ENCODE data around the gene ABCB1. TPM values are rescaled to one million over a fixed set of nuclear protein-coding genes. Genes with fewer than 3 reads are reported as not detected.

Gene ABCB1
- total and polyA plus RNA-seq, 2 of the 8 experiments (the other 6 are each of a cell fraction or from before 2014, with no cell fraction given): 0.51 to 1.2 TPM

GRCh38 chr7:87473192-87473591 is 127.5 kb downstream of the ABCB1 start:
- TF ChIP-seq, protein P1, sequence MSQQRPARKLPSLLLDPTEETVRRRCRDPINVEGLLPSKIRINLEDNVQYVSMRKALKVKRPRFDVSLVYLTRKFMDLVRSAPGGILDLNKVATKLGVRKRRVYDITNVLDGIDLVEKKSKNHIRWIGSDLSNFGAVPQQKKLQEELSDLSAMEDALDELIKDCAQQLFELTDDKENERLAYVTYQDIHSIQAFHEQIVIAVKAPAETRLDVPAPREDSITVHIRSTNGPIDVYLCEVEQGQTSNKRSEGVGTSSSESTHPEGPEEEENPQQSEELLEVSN (IDR thresholded peaks at IDR 0.05): no peak
- TF ChIP-seq NRF1 (IDR thresholded peaks at IDR 0.05; ENCODE audit: low read depth, low read length) (no peak), ATF3 (IDR thresholded peaks at IDR 0.05; ENCODE audit: insufficient read depth, low read depth, low read length) (no peak), SIX5 (IDR thresholded peaks at IDR 0.05; ENCODE audit: low read depth, low read length) (no peak), EGR1 (IDR thresholded peaks at IDR 0.05; ENCODE audit: borderline replicate concordance, low read depth, low read length) (no peak), SRF (IDR thresholded peaks at IDR 0.05; ENCODE audit: low read depth, low read length) (no peak), SP2 (IDR thresholded peaks at IDR 0.05; ENCODE audit: low read length) (no peak), POLR2AphosphoS5 (IDR thresholded peaks at IDR 0.05; ENCODE audit: low read depth, low read length) (no peak)
- ChIA-PET POLR2A (ENCODE audit: partially characterized antibody) (no interaction called here), CTCF (ENCODE audit: partially characterized antibody) (interaction anchor here (1.6 kb wide), 1 partner anchor 33 kb away, joined by 4 read pairs; no protein-coding TSS in a partner anchor)
- Histone ChIP-seq H2BK5ac (ENCODE audit: low read depth, low read length) (no peak overlapping the region), H2AFZ (ENCODE audit: low read length) (no peak overlapping the region), H3K79me1 (ENCODE audit: low read depth, low read length) (no peaks in the 10 kb centered on the region), H2BK15ac (ENCODE audit: low read length) (no peak overlapping the region), H3K14ac (ENCODE audit: insufficient read length) (no peak overlapping the region), H3K27ac (ENCODE audit: low read depth, low read length) (no peak overlapping the region), H2AK5ac (ENCODE audit: low read depth, low read length) (no peak overlapping the region), H3K23me2 (ENCODE audit: low read depth, low read length) (peaks cover 5% of the 10 kb centered on the region; the same call in 1 of the 2 replicates), H4K5ac (ENCODE audit: insufficient read length, low read depth, low read length) (no peak overlapping the region), H4K91ac (replicated peaks; ENCODE audit: insufficient read length, low read length) (no peak overlapping the region), H3K23ac (ENCODE audit: insufficient read length) (no peak overlapping the region), H3K4me2 (ENCODE audit: insufficient read depth in 1 of 2, low read depth in 2 of 2, low read length in 2 of 2) (no peak overlapping the region), H3K4ac (replicated peaks; ENCODE audit: insufficient read length, low read depth, low read length) (no peak overlapping the region), H2BK12ac (ENCODE audit: low read depth, low read length) (no peak overlapping the region), H3K56ac (replicated peaks; ENCODE audit: insufficient read length, low read depth, low read length) (no peak overlapping the region), H2BK120ac (replicated peaks; ENCODE audit: low read depth, low read length) (no peak overlapping the region), H3K79me2 (ENCODE audit: control insufficient read depth in 1 of 2, insufficient read depth in 2 of 2, low read length in 2 of 2) (no peaks in the 10 kb centered on the region), H3K18ac (ENCODE audit: extremely low read depth, low read length) (no peak overlapping the region), H3K36me3 (ENCODE audit: control insufficient read depth in 2 of 4, insufficient read depth in 4 of 4, low read length in 3 of 4) (no peaks in the 10 kb centered on the region), H3K9ac (replicated peaks in 1 of 4; ENCODE audit: extremely low read depth in 1 of 4, low read depth in 3 of 4, low read length in 3 of 4) (no peak overlapping the region), H2BK20ac (ENCODE audit: low read length) (no peak overlapping the region), H3K4me1 (replicated peaks in 1 of 4; ENCODE audit: control insufficient read depth in 3 of 4, insufficient read depth in 4 of 4, low read length in 3 of 4) (peaks cover 5 to 13% (median 9%) of the 10 kb centered on the region in 4 experiments; a peak in 6 of 7 replicates), H4K8ac (ENCODE audit: extremely low read depth, insufficient read depth, low read length) (no peak overlapping the region), H3K9me3 (ENCODE audit: insufficient read depth in 2 of 2, low read depth in 1 of 2, low read length in 1 of 2) (no peaks in the 10 kb centered on the region; a peak in 1 of 4 replicates), H3K27me3 (replicated peaks in 1 of 4; ENCODE audit: control insufficient read depth in 3 of 4, extremely low read depth in 1 of 4, insufficient read depth in 3 of 4, low read length in 3 of 4) (peaks cover 5 to 29% (median 21%) of the 10 kb centered on the region in 4 experiments), H3K4me3 (ENCODE audit: extremely low read depth in 1 of 4, insufficient read depth in 2 of 4, low read depth in 3 of 4, low read length in 4 of 4) (no peak overlapping the region), H4K20me1 (replicated peaks in 1 of 2; ENCODE audit: control insufficient read depth in 1 of 2, insufficient read depth in 2 of 2, low read length in 2 of 2) (no peaks in the 10 kb centered on the region)
- FAIRE-seq (no peak), DNase-seq (ENCODE audit: low read depth in 1 of 2, low spot score in 2 of 2) (no peak)
- 83% methylated on average over 2 of the region's 2 CpGs; no CpG with 5 or more reads in 1 of the 2 experiments for WGBS, 2 experiments (ENCODE audit: extremely low coverage in 1 of 2, insufficient coverage in 1 of 2, insufficient read length in 1 of 2, insufficient replicate concordance in 2 of 2, low coverage in 1 of 2, low lambda C conversion rate in 2 of 2, missing lambda C conversion rate in 1 of 2)
